IMR-90 (cell line): ENCODE measurements around the gene AKNA.

Experiments used
- BHLHE40 ChIP-seq: fragments of 150-350 bp; IDR thresholded peaks from 2 replicates; pipeline ENCODE4 v1.6.1; 2016; ENCODE audit warnings: mild to moderate bottlenecking, low read depth, low read length
- CEBPB ChIP-seq: IDR thresholded peaks from 2 replicates; pipeline ENCODE4 v1.6.1; 2012; ENCODE audit warnings: low read depth, low read length, improper control_type of control experiment
- CTCF ChIP-seq: conservative IDR thresholded peaks from 2 replicates; pipeline ENCODE4 v1.5.1; 2012; ENCODE audit warnings: mild to moderate bottlenecking, low read depth, low read length, improper control_type of control experiment
- FOS ChIP-seq: fragments of 150-350 bp; IDR thresholded peaks from 2 replicates; pipeline ENCODE4 v1.6.1; 2016; ENCODE audit warnings: low read depth, low read length
- MAFK ChIP-seq: IDR thresholded peaks from 2 replicates; pipeline ENCODE4 v1.6.1; 2012; ENCODE audit warnings: low read depth, low read length, improper control_type of control experiment
- MXI1 ChIP-seq: IDR thresholded peaks from 2 replicates; pipeline ENCODE4 v1.6.1; 2012; ENCODE audit warnings: low read depth, mild to moderate bottlenecking, low read length, moderate library complexity, borderline replicate concordance
- NFE2L2 ChIP-seq: fragments of 150-350 bp; IDR thresholded peaks from 2 replicates; pipeline ENCODE4 v1.6.1; 2016; ENCODE audit warnings: low read depth, mild to moderate bottlenecking, low read length
- POLR2A ChIP-seq: IDR thresholded peaks from 2 replicates; pipeline ENCODE4 v1.6.1; 2012; ENCODE audit warnings: mild to moderate bottlenecking, low read depth, low read length
- RAD21 ChIP-seq: IDR thresholded peaks from 2 replicates; pipeline ENCODE4 v1.6.1; 2012; ENCODE audit warnings: low read length, improper control_type of control experiment
- RCOR1 ChIP-seq: IDR thresholded peaks from 2 replicates; pipeline ENCODE4 v1.6.1; 2012; ENCODE audit warnings: mild to moderate bottlenecking, low read length, improper control_type of control experiment; ENCODE audit not compliant: insufficient replicate concordance
- RFX5 ChIP-seq: IDR thresholded peaks from 2 replicates; pipeline ENCODE4 v1.8.0; 2012; ENCODE audit warnings: low read depth, mild to moderate bottlenecking, low read length, moderate library complexity
- SMC3 ChIP-seq: fragments of 150-350 bp; IDR thresholded peaks from 2 replicates; pipeline ENCODE4 v1.6.1; 2016; ENCODE audit warnings: low read depth, mild to moderate bottlenecking, antibody characterized with exemption, low read length, moderate library complexity
- USF2 ChIP-seq: fragments of 150-350 bp; IDR thresholded peaks from 2 replicates; pipeline ENCODE4 v1.6.1; 2017; ENCODE audit warnings: mild to moderate bottlenecking, antibody characterized with exemption, low read length, low read depth

- TF ChIP-seq POLR2A (no peak), CTCF (no peak), USF2 (no peak), CEBPB (no peak), MAFK (no peak), SMC3 (no peak), NFE2L2 (no peak), RFX5 (no peak), RAD21 (no peak), BHLHE40 (no peak), MXI1 (no peak), RCOR1 (no peak), FOS (no peak)
Observed at GRCh38 chr9:114319147-114319546, 68.6 kb downstream of the AKNA start.
